GM19351 (cell line): ENCODE measurements around the gene DEF6.
A peak's percentile ranks its signal among the peaks of the same experiment; 100 is the strongest.

ENCODE experiments used
- ATAC-seq: cut with Tn5 transposase; IDR thresholded peaks from one replicate; pipeline ENCODE4 v1.9.1; 2021; ENCODE audit warnings: mild to moderate bottlenecking, moderate library complexity; ENCODE audit not compliant: unreplicated experiment

Gene DEF6

GRCh38 chr6:35370124-35370741, 72.6 kb downstream of the DEF6 start:
- peak; percentile 76 for ATAC-seq

- no peak for ATAC-seq
Observed at GRCh38 chr6:35370785-35371493, 73.3 kb downstream of the DEF6 start.
